ENCODE results near the gene IKZF3. TPM values are rescaled to one million over a fixed set of nuclear protein-coding genes. Genes with fewer than 3 reads are reported as not detected.
A peak's percentile ranks its signal among the peaks of the same experiment; 100 is the strongest.
"Not testable (repeated sequence)": the region's sequence is repeated elsewhere in the genome, so short reads cannot be mapped to it uniquely, and the experiment has no call there.

The IKZF3 gene
- total RNA-seq, 2 experiments from 2014 or later: 33.1 to 39.8 TPM

- no peak overlapping the region for H3K4me3 Mint-ChIP-seq
- CTCF ChIA-PET: no interaction called here
These were observed 140.9 kb downstream of the IKZF3 start for GRCh38 chr17:39722965-39723848.

GRCh38 chr17:39722104-39722503, 142.0 kb downstream of the IKZF3 start:
- no peak for DNase-seq
- POLR2A ChIA-PET: no interaction called here
- no peaks in the 10 kb centered on the region for H3K27me3 Mint-ChIP-seq
- H3K27ac Mint-ChIP-seq: no peak overlapping the region
- no peak overlapping the region for H3K4me3 Mint-ChIP-seq
- H3K4me1 Mint-ChIP-seq: peaks cover 3% of the 10 kb centered on the region
- CTCF ChIA-PET: interaction anchor here (4.1 kb wide), 1 partner anchor 8 kb away, joined by 18 read pairs; the partner anchor contains the start of gene MIEN1
- no peaks in the 10 kb centered on the region for H3K9me3 Mint-ChIP-seq
- H3K36me3 Mint-ChIP-seq (ENCODE audit: low read depth): peaks cover 7% of the 10 kb centered on the region

More at GRCh38 chr17:39722965-39723848, 140.9 kb downstream of the IKZF3 start:
- peaks cover 4% of the 10 kb centered on the region for H3K4me1 Mint-ChIP-seq
- no peaks in the 10 kb centered on the region for H3K9me3 Mint-ChIP-seq
- no peak overlapping the region for H3K27ac Mint-ChIP-seq
- POLR2A ChIA-PET: no interaction called here
- no peak for DNase-seq
- no peaks in the 10 kb centered on the region for H3K27me3 Mint-ChIP-seq
- H3K36me3 Mint-ChIP-seq (ENCODE audit: low read depth): peaks cover 16% of the 10 kb centered on the region

GRCh38 chr17:39719563-39720355, 144.4 kb downstream of the IKZF3 start:
- Mint-ChIP-seq H3K4me1 (no peaks in the 10 kb centered on the region), H3K36me3 (ENCODE audit: low read depth) (no peaks in the 10 kb centered on the region), H3K4me3 (no peak overlapping the region), H3K9me3 (no peaks in the 10 kb centered on the region), H3K27ac (no peak overlapping the region), H3K27me3 (no peaks in the 10 kb centered on the region)
- CTCF ChIA-PET: interaction anchor here (1.2 to 4.1 kb wide), 2 partner anchors 10 to 19 kb away, joined by 4 to 18 read pairs; partner anchors contain the start of gene MIEN1
- DNase-seq: no peak
- POLR2A ChIA-PET: no interaction called here

- Mint-ChIP-seq H3K27me3 (no peaks in the 10 kb centered on the region), H3K4me3 (no peak overlapping the region), H3K27ac (no peak overlapping the region), H3K9me3 (no peaks in the 10 kb centered on the region), H3K36me3 (ENCODE audit: low read depth) (no peaks in the 10 kb centered on the region), H3K4me1 (no peaks in the 10 kb centered on the region)
- CTCF ChIA-PET: no interaction called here
- POLR2A ChIA-PET: no interaction called here
- no peak for DNase-seq
These were observed 146.5 kb downstream of the IKZF3 start for GRCh38 chr17:39717660-39718059.

- no peak for DNase-seq
- POLR2A ChIA-PET: no interaction called here
- no peaks in the 10 kb centered on the region for H3K4me1 Mint-ChIP-seq
- H3K9me3 Mint-ChIP-seq: no peaks in the 10 kb centered on the region
- CTCF ChIA-PET: no interaction called here
- no peaks in the 10 kb centered on the region for H3K36me3 Mint-ChIP-seq (ENCODE audit: low read depth)
- H3K4me3 Mint-ChIP-seq: no peak overlapping the region
- H3K27ac Mint-ChIP-seq: no peak overlapping the region
- no peaks in the 10 kb centered on the region for H3K27me3 Mint-ChIP-seq
These were observed 147.1 kb downstream of the IKZF3 start for GRCh38 chr17:39716879-39717536.

GRCh38 chr17:39716073-39716818, 147.9 kb downstream of the IKZF3 start:
- ChIA-PET POLR2A (no interaction called here), CTCF (no interaction called here)
- Mint-ChIP-seq H3K27me3 (no peaks in the 10 kb centered on the region), H3K9me3 (no peaks in the 10 kb centered on the region), H3K4me3 (no peak overlapping the region), H3K36me3 (ENCODE audit: low read depth) (no peaks in the 10 kb centered on the region), H3K27ac (no peak overlapping the region), H3K4me1 (no peaks in the 10 kb centered on the region)
- DNase-seq: no peak

- Mint-ChIP-seq H3K4me3 (no peak overlapping the region), H3K27me3 (no peaks in the 10 kb centered on the region), H3K4me1 (no peaks in the 10 kb centered on the region), H3K36me3 (ENCODE audit: low read depth) (no peaks in the 10 kb centered on the region), H3K27ac (no peak overlapping the region), H3K9me3 (no peaks in the 10 kb centered on the region)
- POLR2A ChIA-PET: no interaction called here
- DNase-seq: no peak
- CTCF ChIA-PET: interaction anchor here (3.0 kb wide), 1 partner anchor 15 kb away, joined by 8 read pairs; the partner anchor contains the start of gene MIEN1
These were observed 148.6 kb downstream of the IKZF3 start for GRCh38 chr17:39715375-39716072.

- H3K4me1 Mint-ChIP-seq: peaks cover 4% of the 10 kb centered on the region
- ChIA-PET CTCF (interaction anchor here (1.3 to 3.0 kb wide), 3 partner anchors 16 to 93 kb away, joined by 3 to 8 read pairs (median 4); partner anchors contain the start of genes MIEN1 and PNMT), POLR2A (no interaction called here)
- H3K9me3 Mint-ChIP-seq: no peaks in the 10 kb centered on the region
- H3K36me3 Mint-ChIP-seq (ENCODE audit: low read depth): no peaks in the 10 kb centered on the region
- H3K27me3 Mint-ChIP-seq: no peaks in the 10 kb centered on the region
- H3K27ac Mint-ChIP-seq: no peak overlapping the region
- no peak overlapping the region for H3K4me3 Mint-ChIP-seq
- no peak for DNase-seq
These were observed 149.9 kb downstream of the IKZF3 start for GRCh38 chr17:39714234-39714633.

GRCh38 chr17:39711851-39712250, 152.3 kb downstream of the IKZF3 start:
- POLR2A ChIA-PET: no interaction called here
- Mint-ChIP-seq H3K9me3 (no peaks in the 10 kb centered on the region), H3K27me3 (no peaks in the 10 kb centered on the region), H3K36me3 (ENCODE audit: low read depth) (no peaks in the 10 kb centered on the region), H3K27ac (no peak overlapping the region), H3K4me3 (no peak overlapping the region), H3K4me1 (peaks cover 22% of the 10 kb centered on the region)
- DNase-seq: no peak
- CTCF ChIA-PET: no interaction called here

GRCh38 chr17:39711071-39711470, 153.0 kb downstream of the IKZF3 start:
- H3K36me3 Mint-ChIP-seq (ENCODE audit: low read depth); H3K9me3 Mint-ChIP-seq; H3K4me3 Mint-ChIP-seq; H3K27me3 Mint-ChIP-seq; DNase-seq; POLR2A ChIA-PET; H3K27ac Mint-ChIP-seq: not testable (repeated sequence)
- CTCF ChIA-PET: interaction anchor here (1.2 kb wide), 1 partner anchor 269 kb away, joined by 3 read pairs; the partner anchor contains the start of gene PSMD3
- peaks cover 27% of the 10 kb centered on the region for H3K4me1 Mint-ChIP-seq

- ChIA-PET POLR2A (no interaction called here), CTCF (interaction anchor here (1.2 kb wide), 1 partner anchor 270 kb away, joined by 3 read pairs; the partner anchor contains the start of gene PSMD3)
- H3K27ac Mint-ChIP-seq: peak overlapping the region; percentile 70
- DNase-seq: no peak
- H3K4me1 Mint-ChIP-seq: peaks cover 27% of the 10 kb centered on the region
- no peaks in the 10 kb centered on the region for H3K36me3 Mint-ChIP-seq (ENCODE audit: low read depth)
- H3K27me3 Mint-ChIP-seq: no peaks in the 10 kb centered on the region
- H3K4me3 Mint-ChIP-seq: no peak overlapping the region
- H3K9me3 Mint-ChIP-seq: no peaks in the 10 kb centered on the region
These were observed 153.8 kb downstream of the IKZF3 start for GRCh38 chr17:39709998-39710964.
